Measurements from ENCODE around the gene SSH2.
"Not testable (repeated sequence)": the region's sequence is repeated elsewhere in the genome, so short reads cannot be mapped to it uniquely, and the experiment has no call there.

The SSH2 gene

DNA sequence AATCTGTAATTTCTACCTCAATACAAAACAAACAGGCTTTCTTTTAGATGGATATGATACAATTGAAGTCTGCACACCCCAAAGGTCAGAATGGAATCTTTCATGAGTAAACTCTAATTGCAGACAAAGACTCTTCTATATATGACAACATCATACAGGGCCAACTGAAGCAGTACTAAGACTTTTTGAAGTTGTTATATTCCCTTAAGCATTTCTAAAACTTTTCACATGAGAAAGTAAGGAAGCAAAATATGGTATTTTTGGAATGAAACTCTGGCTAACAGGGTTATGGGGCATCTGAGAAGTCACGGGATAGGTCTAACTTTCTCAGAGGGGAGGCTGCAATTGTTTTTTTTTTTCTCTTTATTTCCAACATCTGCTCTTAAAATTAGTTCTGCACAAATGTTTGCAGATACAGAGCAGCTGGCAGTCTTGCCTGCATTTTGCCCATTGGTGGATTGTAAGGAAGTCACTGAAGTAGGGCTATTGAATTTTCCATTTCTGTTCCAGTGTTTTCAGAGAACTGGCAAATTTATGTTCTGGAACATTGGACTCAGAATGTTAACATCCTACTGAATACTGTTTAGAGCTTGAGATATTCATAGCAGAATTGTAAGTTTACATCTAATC lies 59.1 kb downstream of the SSH2 start:
- no peak for ATAC-seq
- H3K4me1 Mint-ChIP-seq, result peaks cover 21% of the 10 kb centered on the region

GRCh38 chr17:29867643-29868181 lies 62.3 kb downstream of the SSH2 start:
- Mint-ChIP-seq H3K36me3 (peaks cover 6% of the 10 kb centered on the region), H3K4me1 (peaks cover 6% of the 10 kb centered on the region), H3K27ac (no peak overlapping the region), H3K9me3 (no peaks in the 10 kb centered on the region), H3K4me3 (no peak overlapping the region)
- no peak for ATAC-seq
- DNase-seq (ENCODE audit: low spot score in 2 of 2), result no peak

More for the DNA sequence above, 59.1 kb downstream of the SSH2 start:
- Mint-ChIP-seq H3K4me3 (no peak overlapping the region), H3K36me3 (peaks cover 2% of the 10 kb centered on the region), H3K27ac (no peak overlapping the region), H3K9me3 (no peaks in the 10 kb centered on the region)
- DNase-seq (ENCODE audit: low spot score in 2 of 2), result no peak

DNA sequence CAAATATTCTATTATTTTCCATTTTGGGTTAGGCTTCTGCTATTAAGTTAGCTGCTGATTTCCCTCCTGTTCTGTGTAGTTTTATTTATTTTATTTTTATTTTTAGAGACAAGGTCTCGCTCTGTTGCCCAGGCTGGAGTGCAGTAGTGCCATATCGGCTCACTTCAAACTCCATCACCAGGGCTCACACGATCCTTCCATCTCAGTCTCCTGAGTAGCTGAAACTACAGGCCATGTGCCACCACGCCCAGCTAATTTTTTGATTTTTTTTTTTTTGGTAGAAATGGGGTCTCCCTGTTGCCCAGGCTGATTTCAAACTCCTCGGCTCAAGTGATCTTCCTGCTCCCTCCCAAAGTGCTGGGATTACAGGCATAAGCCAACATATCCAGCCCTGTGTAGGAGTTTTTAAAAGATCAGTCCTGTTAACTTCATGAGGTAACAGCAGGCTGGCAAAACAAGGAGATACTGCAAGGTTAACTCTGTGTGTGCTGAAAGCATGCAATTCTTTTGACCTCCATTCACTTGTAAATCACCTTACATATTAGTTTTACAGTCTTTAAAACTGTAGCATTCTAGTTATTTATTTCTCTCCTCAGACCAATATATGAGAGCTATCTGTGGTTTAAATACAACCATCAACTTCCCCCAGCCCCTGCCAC lies 63.2 kb downstream of the SSH2 start:
- H3K36me3 Mint-ChIP-seq, result peaks cover 6% of the 10 kb centered on the region
- DNase-seq (ENCODE audit: low spot score in 2 of 2) (no peak), ATAC-seq (no peak)
- H3K27ac Mint-ChIP-seq, result no peak overlapping the region
- H3K4me3 Mint-ChIP-seq, result no peak overlapping the region
- H3K9me3 Mint-ChIP-seq, result no peaks in the 10 kb centered on the region
- H3K4me1 Mint-ChIP-seq, result peaks cover 6% of the 10 kb centered on the region

DNA sequence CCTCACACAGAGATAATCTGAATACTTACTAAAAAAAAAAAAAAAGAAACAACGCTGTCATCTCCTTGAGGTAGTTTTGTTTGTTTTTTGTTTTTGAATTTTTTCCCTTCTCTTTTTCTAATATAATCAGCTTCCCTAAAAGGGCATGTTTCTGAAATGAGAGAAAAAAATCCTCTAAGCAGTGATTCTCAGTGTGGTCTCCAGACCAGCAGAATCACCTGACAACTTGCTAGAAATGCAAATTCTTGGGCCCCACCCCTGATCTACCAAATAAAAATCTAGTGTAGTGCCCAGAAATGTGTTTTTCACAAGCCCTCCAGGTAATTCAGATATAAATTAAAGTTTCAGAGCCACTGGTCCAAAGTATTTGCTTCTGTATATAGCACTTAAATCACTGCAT lies 65.4 kb downstream of the SSH2 start:
- Mint-ChIP-seq H3K9me3 (no peaks in the 10 kb centered on the region), H3K4me1 (peaks cover 6% of the 10 kb centered on the region), H3K36me3 (peaks cover 6% of the 10 kb centered on the region), H3K27ac (no peak overlapping the region), H3K4me3 (no peak overlapping the region)
- no peak for ATAC-seq
- DNase-seq (ENCODE audit: low spot score in 2 of 2), result no peak

DNA sequence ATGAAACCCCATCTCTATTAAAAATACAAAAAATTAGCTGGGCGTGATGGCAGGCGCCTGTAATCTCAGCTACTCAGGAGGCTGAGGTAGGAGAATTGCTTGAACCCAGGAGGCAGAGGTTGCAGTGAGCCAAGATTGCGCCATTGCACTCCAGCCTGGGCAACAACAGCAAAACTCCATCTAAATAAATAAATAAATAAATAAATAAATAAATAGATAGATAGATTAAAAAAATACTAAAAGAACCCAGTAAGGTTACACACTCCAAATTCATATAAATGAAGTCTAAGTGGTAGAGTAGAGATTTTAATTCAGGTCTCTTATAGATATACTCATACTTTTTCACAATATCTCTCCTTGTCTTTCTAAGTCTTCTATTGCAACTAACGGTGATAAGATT lies 65.9 kb downstream of the SSH2 start:
- not testable (repeated sequence) for H3K9me3 Mint-ChIP-seq; H3K4me3 Mint-ChIP-seq; H3K4me1 Mint-ChIP-seq; ATAC-seq; H3K27ac Mint-ChIP-seq; H3K36me3 Mint-ChIP-seq; DNase-seq (ENCODE audit: low spot score in 2 of 2)

- DNase-seq (ENCODE audit: low spot score in 2 of 2) (no peak), ATAC-seq (no peak)
- peaks cover 6% of the 10 kb centered on the region for H3K4me1 Mint-ChIP-seq
- H3K27ac Mint-ChIP-seq, result no peak overlapping the region
- H3K9me3 Mint-ChIP-seq, result peaks cover 2% of the 10 kb centered on the region
- H3K4me3 Mint-ChIP-seq, result no peak overlapping the region
- H3K36me3 Mint-ChIP-seq, result peaks cover 6% of the 10 kb centered on the region
Observed at GRCh38 chr17:29862951-29863350, 67.1 kb downstream of the SSH2 start.

- no peak for ATAC-seq
- H3K4me3 Mint-ChIP-seq, result no peak overlapping the region
- H3K27ac Mint-ChIP-seq, result no peak overlapping the region
- peaks cover 1% of the 10 kb centered on the region for H3K4me1 Mint-ChIP-seq
- no peak for DNase-seq (ENCODE audit: low spot score in 2 of 2)
- peaks cover 6% of the 10 kb centered on the region for H3K36me3 Mint-ChIP-seq
- peaks cover 4% of the 10 kb centered on the region for H3K9me3 Mint-ChIP-seq
Observed at GRCh38 chr17:29862127-29862526, 67.9 kb downstream of the SSH2 start.

- H3K9me3 Mint-ChIP-seq; H3K4me1 Mint-ChIP-seq; H3K27ac Mint-ChIP-seq; DNase-seq (ENCODE audit: low spot score in 2 of 2); H3K4me3 Mint-ChIP-seq; ATAC-seq; H3K36me3 Mint-ChIP-seq: not testable (repeated sequence)
Observed at GRCh38 chr17:29859445-29859844, 70.6 kb downstream of the SSH2 start.

DNA sequence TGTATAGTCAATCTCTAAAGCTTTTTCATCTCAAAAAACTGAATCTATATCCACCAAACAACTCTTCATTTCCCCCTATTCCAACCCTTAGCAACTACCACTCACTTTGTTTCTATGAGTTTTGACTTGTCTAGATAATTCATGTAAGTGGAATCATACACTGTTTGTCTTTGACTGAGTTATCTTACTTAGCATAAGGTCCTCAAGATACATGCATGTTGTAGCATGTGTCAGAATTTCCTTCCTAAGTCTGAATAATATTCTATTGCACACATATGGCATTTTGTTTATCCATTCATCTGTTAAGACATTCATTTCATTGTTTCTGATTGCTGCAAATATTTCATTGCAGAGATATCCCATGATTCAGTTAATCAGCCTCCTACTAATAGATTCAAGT lies 72.2 kb downstream of the SSH2 start:
- DNase-seq (ENCODE audit: low spot score in 2 of 2) (no peak), ATAC-seq (no peak)
- Mint-ChIP-seq H3K9me3 (peaks cover 7% of the 10 kb centered on the region), H3K4me1 (peaks cover 4% of the 10 kb centered on the region), H3K36me3 (no peaks in the 10 kb centered on the region), H3K27ac (no peak overlapping the region), H3K4me3 (no peak overlapping the region)

DNA sequence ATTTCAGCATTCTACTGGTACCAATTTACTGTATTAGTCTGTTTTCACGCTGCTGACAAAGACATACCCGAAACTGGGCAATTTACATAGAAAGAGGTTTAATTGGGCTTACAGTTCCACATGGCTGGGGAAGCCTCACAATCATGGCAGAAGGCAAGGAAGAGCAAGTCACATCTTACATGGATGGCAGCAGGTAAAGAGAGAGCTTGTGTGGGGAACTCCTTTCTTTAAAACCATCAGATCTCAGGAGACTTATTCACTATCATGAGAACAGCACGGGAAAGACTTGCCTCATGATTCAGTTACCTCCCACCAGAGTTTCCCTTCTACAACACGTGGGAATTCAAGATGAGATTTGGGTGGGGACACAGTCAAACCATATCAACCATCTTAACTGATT lies 72.9 kb downstream of the SSH2 start:
- H3K36me3 Mint-ChIP-seq; ATAC-seq; H3K4me3 Mint-ChIP-seq; H3K4me1 Mint-ChIP-seq; DNase-seq (ENCODE audit: low spot score in 2 of 2); H3K9me3 Mint-ChIP-seq: not testable (repeated sequence)
- H3K27ac Mint-ChIP-seq, result peak overlapping the region; percentile 3

GRCh38 chr17:29855686-29856085 lies 74.3 kb downstream of the SSH2 start:
- Mint-ChIP-seq H3K4me1 (peaks cover 4% of the 10 kb centered on the region), H3K36me3 (no peaks in the 10 kb centered on the region), H3K27ac (no peak overlapping the region), H3K4me3 (no peak overlapping the region), H3K9me3 (peaks cover 7% of the 10 kb centered on the region)
- ATAC-seq (no peak), DNase-seq (ENCODE audit: low spot score in 2 of 2) (no peak)

DNA sequence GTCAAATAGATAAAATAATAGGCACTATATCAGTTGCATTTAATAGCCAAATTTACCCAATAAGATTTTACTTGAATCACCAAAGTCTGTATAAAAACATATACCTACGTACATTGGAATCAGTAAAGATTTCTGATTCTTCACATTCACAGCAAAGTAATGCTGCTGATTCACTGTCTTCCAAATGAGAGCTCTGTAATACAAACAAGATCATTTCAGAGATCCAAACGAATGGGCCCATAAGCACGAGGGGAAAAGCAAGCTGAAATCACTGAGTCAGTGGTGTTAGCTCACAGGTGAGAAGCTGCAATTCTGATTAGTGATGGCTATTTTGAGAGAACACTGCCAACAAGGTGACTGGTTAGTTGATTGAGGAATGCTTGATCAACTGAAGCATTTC lies 81.3 kb downstream of the SSH2 start:
- Mint-ChIP-seq H3K9me3 (no peaks in the 10 kb centered on the region), H3K27ac (no peak overlapping the region)

GRCh38 chr17:29847527-29848400 lies 82.3 kb downstream of the SSH2 start:
- no peak for ATAC-seq
- Mint-ChIP-seq H3K4me3 (no peak overlapping the region), H3K36me3 (no peaks in the 10 kb centered on the region), H3K9me3 (no peaks in the 10 kb centered on the region), H3K27ac (no peak overlapping the region), H3K4me1 (no peaks in the 10 kb centered on the region)
- DNase-seq (ENCODE audit: low spot score in 2 of 2), result no peak

More for the DNA sequence above, 81.3 kb downstream of the SSH2 start:
- DNase-seq (ENCODE audit: low spot score in 2 of 2) (no peak), ATAC-seq (no peak)
- H3K36me3 Mint-ChIP-seq, result no peaks in the 10 kb centered on the region
- no peaks in the 10 kb centered on the region for H3K4me1 Mint-ChIP-seq
- H3K4me3 Mint-ChIP-seq, result no peak overlapping the region

GRCh38 chr17:29847118-29847517 lies 82.9 kb downstream of the SSH2 start:
- ATAC-seq, result no peak
- Mint-ChIP-seq H3K27ac (no peak overlapping the region), H3K9me3 (no peaks in the 10 kb centered on the region), H3K4me3 (no peak overlapping the region), H3K4me1 (no peaks in the 10 kb centered on the region), H3K36me3 (no peaks in the 10 kb centered on the region)
- DNase-seq (ENCODE audit: low spot score in 2 of 2), result no peak

DNA sequence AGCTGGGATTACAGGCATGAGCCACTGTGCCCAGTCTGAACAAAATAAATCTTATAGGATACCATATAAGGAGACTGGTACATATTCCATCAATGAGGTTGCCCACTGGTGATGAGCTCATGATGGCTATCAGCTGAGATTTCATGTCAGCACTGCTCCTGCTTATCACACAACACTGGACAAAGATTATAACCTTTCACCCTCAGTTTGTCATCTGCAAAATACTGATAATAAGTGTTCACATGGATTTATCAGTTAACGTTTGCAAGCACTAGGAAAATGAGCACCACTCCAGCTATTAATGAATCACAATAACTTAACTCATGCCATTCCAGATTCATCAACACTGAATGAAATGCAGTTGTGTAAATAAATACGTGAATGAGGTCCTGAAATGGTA lies 83.7 kb downstream of the SSH2 start:
- no peaks in the 10 kb centered on the region for H3K4me1 Mint-ChIP-seq
- no peak overlapping the region for H3K27ac Mint-ChIP-seq
- DNase-seq (ENCODE audit: low spot score in 2 of 2), result no peak
- H3K36me3 Mint-ChIP-seq, result no peaks in the 10 kb centered on the region
- H3K9me3 Mint-ChIP-seq, result no peaks in the 10 kb centered on the region
- no peak overlapping the region for H3K4me3 Mint-ChIP-seq
- no peak for ATAC-seq

All from stimulated activated effector memory CD8-positive, alpha-beta T cell treated with anti-CD3 and anti-CD28 coated beads, Interleukin-12 subunit alpha, Interleukin-12 subunit beta, amount 100 ng/mL, for 72 hours (primary cell).